GM12878 (cell line): Measurements from ENCODE around the gene PDE6C. TPM values are rescaled to one million over a fixed set of nuclear protein-coding genes. Genes with fewer than 3 reads are reported as not detected.
A peak's percentile ranks its signal among the peaks of the same experiment; 100 is the strongest.

Experiments used
- ATF3 ChIP-seq: IDR thresholded peaks from 2 replicates; pipeline ENCODE4 v1.6.1; 2011; ENCODE audit warnings: low read depth, mild to moderate bottlenecking, low read length, moderate library complexity, borderline replicate concordance; ENCODE audit errors: extremely low read depth
- ATF7 ChIP-seq: fragments of 450-650 bp; IDR thresholded peaks from 2 replicates; pipeline ENCODE4 v1.6.1; 2016; ENCODE audit warnings: low read depth, mild to moderate bottlenecking
- BCLAF1 ChIP-seq: fragments of 450-650 bp; IDR thresholded peaks from 2 replicates; pipeline ENCODE4 v1.6.1; 2017; ENCODE audit warnings: antibody characterized with exemption, mild to moderate bottlenecking, moderate library complexity
- CHD2 ChIP-seq: IDR thresholded peaks from 2 replicates; pipeline ENCODE4 v1.6.1; 2011; ENCODE audit warnings: low read depth, low read length, improper control_type of control experiment, borderline replicate concordance
- CREM ChIP-seq: IDR thresholded peaks from 2 replicates; pipeline ENCODE4 v1.6.1; 2014; ENCODE audit warnings: antibody characterized with exemption, low read depth
- ELK1 ChIP-seq: IDR thresholded peaks from 2 replicates; pipeline ENCODE4 v1.6.1; 2012; ENCODE audit warnings: low read depth, low read length, improper control_type of control experiment
- ESRRA ChIP-seq: IDR thresholded peaks from 2 replicates; pipeline ENCODE4 v1.6.1; 2012; ENCODE audit warnings: mild to moderate bottlenecking, low read length, improper control_type of control experiment
- ETV6 ChIP-seq, 2 experiments: fragments of 450-650 bp in 1 of 2; IDR thresholded peaks in 1 of 2; conservative IDR thresholded peaks in 1 of 2; 2 replicates each; pipeline ENCODE4 v1.6.1; 2014; ENCODE audit warnings: antibody characterized with exemption in 1 of 2, borderline replicate concordance in 1 of 2, low read depth in 1 of 2, mild to moderate bottlenecking in 1 of 2, moderate library complexity in 1 of 2
- FOS ChIP-seq: IDR thresholded peaks from 3 replicates; pipeline ENCODE4 v1.6.1; 2011; ENCODE audit warnings: borderline replicate concordance; ENCODE audit not compliant: insufficient read length; ENCODE audit errors: extremely low read depth
- HDAC6 ChIP-seq: fragments of 200-600 bp; sonication (generic); IDR thresholded peaks from one replicate; pipeline ENCODE4 v1.8.0; 2017; ENCODE audit warnings: antibody characterized with exemption; ENCODE audit not compliant: unreplicated experiment
- MEF2B ChIP-seq: fragments of 450-650 bp; IDR thresholded peaks from 2 replicates; pipeline ENCODE4 v1.6.1; 2018; ENCODE audit warnings: mild to moderate bottlenecking, moderate library complexity; ENCODE audit not compliant: partially characterized antibody, poor library complexity, severe bottlenecking
- MLLT1 ChIP-seq: fragments of 450-650 bp; IDR thresholded peaks from 2 replicates; pipeline ENCODE4 v1.6.1; 2016; ENCODE audit warnings: mild to moderate bottlenecking
- NFYB ChIP-seq: IDR thresholded peaks from 2 replicates; pipeline ENCODE4 v1.6.1; 2011; ENCODE audit warnings: low read depth, mild to moderate bottlenecking, low read length, improper control_type of control experiment, moderate library complexity; ENCODE audit not compliant: insufficient read depth
- NR2F1 ChIP-seq: fragments of 450-650 bp; conservative IDR thresholded peaks from 2 replicates; pipeline ENCODE4 v1.6.1; 2017; ENCODE audit warnings: mild to moderate bottlenecking
- NRF1 ChIP-seq: conservative IDR thresholded peaks from 2 replicates; pipeline ENCODE4 v1.6.1; 2011; ENCODE audit warnings: mild to moderate bottlenecking, low read depth, low read length, improper control_type of control experiment
- PML ChIP-seq: IDR thresholded peaks from 2 replicates; pipeline ENCODE4 v1.6.1; 2012; ENCODE audit warnings: low read length, inconsistent platforms
- POLR2AphosphoS5 ChIP-seq: IDR thresholded peaks from 2 replicates; pipeline ENCODE4 v1.6.1; 2011; ENCODE audit warnings: mild to moderate bottlenecking, low read length, inconsistent platforms
- SIN3A ChIP-seq: IDR thresholded peaks from 2 replicates; pipeline ENCODE4 v1.6.1; 2012; ENCODE audit warnings: low read depth, low read length, improper control_type of control experiment
- SMAD1 ChIP-seq: fragments of 450-650 bp; IDR thresholded peaks from 2 replicates; pipeline ENCODE4 v1.6.1; 2018; ENCODE audit warnings: mild to moderate bottlenecking, low read depth; ENCODE audit not compliant: partially characterized antibody
- SPI1 ChIP-seq: IDR thresholded peaks from 2 replicates; pipeline ENCODE4 v1.6.1; 2011; ENCODE audit warnings: low read depth, mild to moderate bottlenecking, low read length, moderate library complexity, borderline replicate concordance; ENCODE audit not compliant: insufficient read depth
- TARDBP ChIP-seq: IDR thresholded peaks from 2 replicates; pipeline ENCODE4 v1.6.1; 2016; ENCODE audit warnings: borderline replicate concordance
- YBX1 ChIP-seq: fragments of 450-650 bp; IDR thresholded peaks from 2 replicates; pipeline ENCODE4 v1.6.1; 2016; ENCODE audit warnings: antibody characterized with exemption
- ZNF207 ChIP-seq: fragments of 450-650 bp; IDR thresholded peaks from 2 replicates; pipeline ENCODE4 v1.6.1; 2014; ENCODE audit warnings: antibody characterized with exemption, mild to moderate bottlenecking, borderline replicate concordance
- ZNF384 ChIP-seq: IDR thresholded peaks from 2 replicates; pipeline ENCODE4 v1.6.1; 2012; ENCODE audit warnings: low read depth, mild to moderate bottlenecking, low read length, improper control_type of control experiment, borderline replicate concordance
- ZSCAN29 ChIP-seq: fragments of 450-650 bp; IDR thresholded peaks from 2 replicates; pipeline ENCODE4 v1.6.1; 2017; ENCODE audit warnings: mild to moderate bottlenecking, moderate library complexity
- polyA plus RNA-seq, 11 experiments: library from polyadenylated mRNA; depleted of rRNA in 4 of 11; unstranded in 6 of 11; stranded (reverse) in 5 of 11; fragments of >200 nt; fragmentation: Nextera tagmentation in 4 of 11; fragmentation: Illumina TruSeq in 1 of 11; extraction: Ambion mirVana in 4 of 11; extraction: Trizol in 1 of 11; gene quantifications; 1 replicate in 1 of 11; 2 replicates in 10 of 11; pipeline versions ENCODE4 v1.2.1 to v1.2.3, GENCODE V29; 2011 to 2016; ENCODE audit warnings: inconsistent platforms in 2 of 11, missing spikeins in 2 of 11, low read depth in 1 of 11
- total RNA-seq, 4 experiments: library from RNA; depleted of rRNA in 3 of 4; stranded (reverse); fragments of >200 nt in 3 of 4; fragmentation: Illumina TruSeq in 1 of 4; extraction: Trizol in 1 of 4; gene quantifications; 2 replicates each; pipeline versions ENCODE4 v1.2.1 to v1.2.3, GENCODE V29; 2013 to 2021

PDE6C gene
- total and polyA plus RNA-seq, 10 of the 15 experiments (the other 5 are each of a cell fraction or from before 2014, with no cell fraction given), result not detected

- TF ChIP-seq ATF7, result peak; percentile 57
- peak; percentile 97 for TF ChIP-seq ZNF207
- 0 out of 2 replicates have a peak, but pooled peaks have one; percentile 2 for TF ChIP-seq SPI1
- no peak for TF ChIP-seq BCLAF1
- peak; percentile 62 for TF ChIP-seq MEF2B
- TF ChIP-seq FOS, result no peak
- peak; percentile 87; the same call in 1 of the 2 replicates for TF ChIP-seq SIN3A
- peak; percentile 88 for TF ChIP-seq PML
- no peak for TF ChIP-seq NFYB
- TF ChIP-seq NRF1, result no peak
- no peak for TF ChIP-seq YBX1
- TF ChIP-seq ETV6 (conservative IDR thresholded peaks at IDR 0.05 in 1 of 2, IDR thresholded peaks at IDR 0.05 in 1 of 2; ENCODE audit: borderline replicate concordance in 1 of 2, low read depth in 1 of 2), result peak in 1 of 2 experiments; percentile 68; a peak in 1 of 4 replicates
- peak; percentile 39 for TF ChIP-seq SMAD1
- TF ChIP-seq ATF3, result no peak
- peak; percentile 77 for TF ChIP-seq CHD2
- no peak for TF ChIP-seq ESRRA
- peak; percentile 95 for TF ChIP-seq ELK1
- TF ChIP-seq TARDBP, result peak; percentile 92
- TF ChIP-seq MLLT1, result peak; percentile 93; the same call in 1 of the 2 replicates
- peak; percentile 95 for TF ChIP-seq NR2F1
- TF ChIP-seq CREM, result peak; percentile 87
- peak; percentile 76 for TF ChIP-seq POLR2AphosphoS5
- TF ChIP-seq HDAC6, result no peak
- TF ChIP-seq ZSCAN29, result peak; percentile 90
- TF ChIP-seq ZNF384, result peak; percentile 37; the same call in 1 of the 2 replicates
Observed at GRCh38 chr10:93702210-93703001, 90.1 kb downstream of the PDE6C start, which contains the start of gene FRA10AC1 (continued).
